Measurements from ENCODE around the gene HLA-DPA1.
"Not testable (repeated sequence)": the region's sequence is repeated elsewhere in the genome, so short reads cannot be mapped to it uniquely, and the experiment has no call there.

The HLA-DPA1 gene

GRCh38 chr6:33073431-33073871 lies at the start of gene HLA-DPA1:
Gene HLA-DPA1, minus strand, starts transcription at chr6:33073649.
- no peak for DNase-seq

- DNase-seq = no peak
These were observed 49.7 kb upstream of the HLA-DPA1 start for GRCh38 chr6:33123181-33123580.

GRCh38 chr6:33120001-33120400 lies 46.6 kb upstream of the HLA-DPA1 start:
- DNase-seq = no peak

GRCh38 chr6:33118525-33119123 lies 45.2 kb upstream of the HLA-DPA1 start:
- DNase-seq = peak; percentile 28

- DNase-seq = no peak
These were observed 44.4 kb upstream of the HLA-DPA1 start for GRCh38 chr6:33117811-33118277.

- DNase-seq = peak; percentile 57
These were observed 43.6 kb upstream of the HLA-DPA1 start for GRCh38 chr6:33116841-33117711.

- DNase-seq = peak; percentile 48
These were observed 43.0 kb upstream of the HLA-DPA1 start for GRCh38 chr6:33116417-33116816.

GRCh38 chr6:33114406-33114805 lies 41.0 kb upstream of the HLA-DPA1 start:
- no peak for DNase-seq

GRCh38 chr6:33113755-33114154 lies 40.3 kb upstream of the HLA-DPA1 start:
- DNase-seq = no peak

GRCh38 chr6:33112148-33112547 lies 38.7 kb upstream of the HLA-DPA1 start:
- peak; percentile 43 for DNase-seq

- DNase-seq = no peak
These were observed 34.9 kb upstream of the HLA-DPA1 start for GRCh38 chr6:33108307-33108706.

GRCh38 chr6:33107641-33108040 lies 34.2 kb upstream of the HLA-DPA1 start:
- no peak for DNase-seq

- DNase-seq = no peak
These were observed 32.7 kb upstream of the HLA-DPA1 start for GRCh38 chr6:33105916-33106871.

- DNase-seq = no peak
These were observed 31.9 kb upstream of the HLA-DPA1 start for GRCh38 chr6:33105386-33105785.

GRCh38 chr6:33104887-33105286 lies 31.4 kb upstream of the HLA-DPA1 start:
- no peak for DNase-seq

- no peak for DNase-seq
These were observed 30.3 kb upstream of the HLA-DPA1 start for GRCh38 chr6:33103776-33104175.

GRCh38 chr6:33101121-33101737 lies 27.8 kb upstream of the HLA-DPA1 start:
- DNase-seq = not testable (repeated sequence)

- DNase-seq = no peak
These were observed 22.2 kb upstream of the HLA-DPA1 start for GRCh38 chr6:33095681-33096080.

- no peak for DNase-seq
These were observed 20.4 kb upstream of the HLA-DPA1 start for GRCh38 chr6:33093855-33094254.

- no peak for DNase-seq
These were observed 18.9 kb upstream of the HLA-DPA1 start for GRCh38 chr6:33092385-33092784.

- no peak for DNase-seq
These were observed 18.5 kb upstream of the HLA-DPA1 start for GRCh38 chr6:33091957-33092356.

- no peak for DNase-seq
These were observed 15.6 kb upstream of the HLA-DPA1 start for GRCh38 chr6:33088931-33089620.

All from retina (tissue), 1 donor.